Measurements from ENCODE around the gene TMEM131L.

GRCh38 chr4:153556435-153556815 is 90.3 kb downstream of the TMEM131L start:
- TF ChIP-seq CTCF (IDR thresholded peaks at IDR 0.05; ENCODE audit: low read length) (no peak), EZH2 (optimal IDR thresholded peaks at IDR 0.05; ENCODE audit: low read depth, low read length) (no peak), EZH2phosphoT487 (IDR thresholded peaks at IDR 0.05; ENCODE audit: low read length) (no peak)
